Measurements from ENCODE around the gene ITGA3.

The ITGA3 gene

GRCh38 chr17:50129728-50130558 lies 74.0 kb downstream of the ITGA3 start, which contains the start of gene SAMD14:
TSS of gene SAMD14 (minus strand) at chr17:50130160. CDS start at chr17:50124959, 5,201 bp downstream.
- no peak for DNase-seq (ENCODE audit: low read depth)

- no peak for DNase-seq (ENCODE audit: low read depth)
Measured at GRCh38 chr17:50130559-50131305, 74.8 kb downstream of the ITGA3 start.

- DNase-seq (ENCODE audit: low read depth), result no peak
Measured at GRCh38 chr17:50132104-50132794, 76.3 kb downstream of the ITGA3 start.

- no peak for DNase-seq (ENCODE audit: low read depth)
Measured at GRCh38 chr17:50133028-50133768, 77.3 kb downstream of the ITGA3 start.

GRCh38 chr17:50133769-50134099 lies 77.8 kb downstream of the ITGA3 start:
- no peak for DNase-seq (ENCODE audit: low read depth)

- DNase-seq (ENCODE audit: low read depth), result no peak
Measured at GRCh38 chr17:50134206-50135110, 78.5 kb downstream of the ITGA3 start.

- no peak for DNase-seq (ENCODE audit: low read depth)
Measured at GRCh38 chr17:50135316-50136095, 79.6 kb downstream of the ITGA3 start.

GRCh38 chr17:50136096-50136687 lies 80.3 kb downstream of the ITGA3 start:
- DNase-seq (ENCODE audit: low read depth), result no peak

GRCh38 chr17:50137042-50137441 lies 81.1 kb downstream of the ITGA3 start:
- no peak for DNase-seq (ENCODE audit: low read depth)

- no peak for DNase-seq (ENCODE audit: low read depth)
Measured at GRCh38 chr17:50139185-50139783, 83.4 kb downstream of the ITGA3 start.

Data from stimulated activated CD8-positive, alpha-beta memory T cell treated with anti-CD3 and anti-CD28 coated beads, Interleukin-15, amount 100 ng/mL, for 1 hour (primary cell).